ENCODE results near the gene IFIT1B.
"Not testable (repeated sequence)": the region's sequence is repeated elsewhere in the genome, so short reads cannot be mapped to it uniquely, and the experiment has no call there.

Gene IFIT1B

GRCh38 chr10:89389254-89389653, 11.4 kb downstream of the IFIT1B start:
- H3K27me3 ChIP-seq (ENCODE audit: control insufficient read depth, low read length): no peaks in the 10 kb centered on the region
- no peak overlapping the region for H3K4me2 ChIP-seq (ENCODE audit: low read length)
- H4K20me1 ChIP-seq (ENCODE audit: control insufficient read depth, insufficient read depth, low read depth, low read length): no peaks in the 10 kb centered on the region
- TF ChIP-seq EZH2phosphoT487 (IDR thresholded peaks at IDR 0.05; ENCODE audit: borderline replicate concordance, low read length): no peak
- TF ChIP-seq, protein P1, sequence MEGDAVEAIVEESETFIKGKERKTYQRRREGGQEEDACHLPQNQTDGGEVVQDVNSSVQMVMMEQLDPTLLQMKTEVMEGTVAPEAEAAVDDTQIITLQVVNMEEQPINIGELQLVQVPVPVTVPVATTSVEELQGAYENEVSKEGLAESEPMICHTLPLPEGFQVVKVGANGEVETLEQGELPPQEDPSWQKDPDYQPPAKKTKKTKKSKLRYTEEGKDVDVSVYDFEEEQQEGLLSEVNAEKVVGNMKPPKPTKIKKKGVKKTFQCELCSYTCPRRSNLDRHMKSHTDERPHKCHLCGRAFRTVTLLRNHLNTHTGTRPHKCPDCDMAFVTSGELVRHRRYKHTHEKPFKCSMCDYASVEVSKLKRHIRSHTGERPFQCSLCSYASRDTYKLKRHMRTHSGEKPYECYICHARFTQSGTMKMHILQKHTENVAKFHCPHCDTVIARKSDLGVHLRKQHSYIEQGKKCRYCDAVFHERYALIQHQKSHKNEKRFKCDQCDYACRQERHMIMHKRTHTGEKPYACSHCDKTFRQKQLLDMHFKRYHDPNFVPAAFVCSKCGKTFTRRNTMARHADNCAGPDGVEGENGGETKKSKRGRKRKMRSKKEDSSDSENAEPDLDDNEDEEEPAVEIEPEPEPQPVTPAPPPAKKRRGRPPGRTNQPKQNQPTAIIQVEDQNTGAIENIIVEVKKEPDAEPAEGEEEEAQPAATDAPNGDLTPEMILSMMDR (IDR thresholded peaks at IDR 0.05; ENCODE audit: low read depth, low read length, poor library complexity, severe bottlenecking): peak; percentile 12
- H3K79me2 ChIP-seq (ENCODE audit: control insufficient read depth, low read length): no peaks in the 10 kb centered on the region
- no peaks in the 10 kb centered on the region for H3K36me3 ChIP-seq (ENCODE audit: control insufficient read depth, low read length)
- H3K9me2 ChIP-seq (replicated peaks; ENCODE audit: control insufficient read depth, low read length): no peaks in the 10 kb centered on the region; the same call in 1 of the 2 replicates
- H3K4me3 ChIP-seq (ENCODE audit: low read length): no peak overlapping the region
- H3F3A ChIP-seq (ENCODE audit: control insufficient read depth, insufficient read depth): no peaks in the 10 kb centered on the region
- H3K27ac ChIP-seq (ENCODE audit: low read depth, low read length): no peak overlapping the region
- peaks cover 11% of the 10 kb centered on the region for H3K4me1 ChIP-seq (ENCODE audit: control insufficient read depth, low read length)
- H3K9me3 ChIP-seq (ENCODE audit: control insufficient read depth, insufficient read depth, low read length): no peaks in the 10 kb centered on the region

- Histone ChIP-seq H3K27me3 (ENCODE audit: control insufficient read depth, low read length) (no peaks in the 10 kb centered on the region), H3K79me2 (ENCODE audit: control insufficient read depth, low read length) (no peaks in the 10 kb centered on the region), H3K36me3 (ENCODE audit: control insufficient read depth, low read length) (no peaks in the 10 kb centered on the region), H3K4me1 (ENCODE audit: control insufficient read depth, low read length) (peaks cover 11% of the 10 kb centered on the region), H3F3A (ENCODE audit: control insufficient read depth, insufficient read depth) (no peaks in the 10 kb centered on the region), H4K20me1 (ENCODE audit: control insufficient read depth, insufficient read depth, low read depth, low read length) (no peaks in the 10 kb centered on the region), H3K4me2 (ENCODE audit: low read length) (no peak overlapping the region), H3K27ac (ENCODE audit: low read depth, low read length) (no peak overlapping the region), H3K4me3 (ENCODE audit: low read length) (no peak overlapping the region), H3K9me3 (ENCODE audit: control insufficient read depth, insufficient read depth, low read length) (no peaks in the 10 kb centered on the region), H3K9me2 (replicated peaks; ENCODE audit: control insufficient read depth, low read length) (no peaks in the 10 kb centered on the region; the same call in 1 of the 2 replicates)
- no peak for TF ChIP-seq EZH2phosphoT487 (IDR thresholded peaks at IDR 0.05; ENCODE audit: borderline replicate concordance, low read length)
These were observed 12.8 kb downstream of the IFIT1B start for GRCh38 chr10:89390476-89391225.

DNA sequence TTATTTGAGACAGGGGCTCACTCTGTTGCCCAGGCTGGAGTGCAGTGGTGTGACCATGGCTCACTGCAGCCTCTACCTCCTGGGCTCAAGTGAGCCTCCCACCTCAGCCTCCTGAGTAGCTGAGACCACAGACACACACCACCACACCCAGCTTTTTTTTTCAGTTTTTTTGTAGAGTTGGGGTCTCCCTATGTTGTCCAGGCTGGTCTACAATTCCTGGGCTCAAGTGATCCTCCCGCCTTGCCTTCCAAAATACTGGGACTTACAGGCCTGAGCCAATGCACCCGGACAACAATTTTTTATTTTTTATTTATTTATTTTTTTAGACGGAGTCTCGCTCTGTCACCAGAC, 13.3 kb downstream of the IFIT1B start:
- not testable (repeated sequence) for H3K9me2 ChIP-seq (replicated peaks; ENCODE audit: control insufficient read depth, low read length); H3K4me2 ChIP-seq (ENCODE audit: low read length); H3K9me3 ChIP-seq (ENCODE audit: control insufficient read depth, insufficient read depth, low read length); H3F3A ChIP-seq (ENCODE audit: control insufficient read depth, insufficient read depth); H3K36me3 ChIP-seq (ENCODE audit: control insufficient read depth, low read length); H3K4me3 ChIP-seq (ENCODE audit: low read length); H3K27me3 ChIP-seq (ENCODE audit: control insufficient read depth, low read length); H3K79me2 ChIP-seq (ENCODE audit: control insufficient read depth, low read length); H3K27ac ChIP-seq (ENCODE audit: low read depth, low read length); H4K20me1 ChIP-seq (ENCODE audit: control insufficient read depth, insufficient read depth, low read depth, low read length)
- H3K4me1 ChIP-seq (ENCODE audit: control insufficient read depth, low read length): peaks cover 11% of the 10 kb centered on the region

GRCh38 chr10:89391907-89392756, 14.3 kb downstream of the IFIT1B start, which contains the start of gene IFIT1:
TSS of gene IFIT1 (plus strand) at chr10:89392623. CDS start at chr10:89392713, 90 bp downstream.
- Histone ChIP-seq H3K9me2 (replicated peaks; ENCODE audit: control insufficient read depth, low read length) (no peaks in the 10 kb centered on the region; the same call in 1 of the 2 replicates), H4K20me1 (ENCODE audit: control insufficient read depth, insufficient read depth, low read depth, low read length) (no peaks in the 10 kb centered on the region), H3K36me3 (ENCODE audit: control insufficient read depth, low read length) (no peaks in the 10 kb centered on the region), H3F3A (ENCODE audit: control insufficient read depth, insufficient read depth) (no peaks in the 10 kb centered on the region), H3K9me3 (ENCODE audit: control insufficient read depth, insufficient read depth, low read length) (no peaks in the 10 kb centered on the region), H3K4me3 (ENCODE audit: low read length) (peak within 1 kb of the TSS; percentile 54), H3K4me2 (ENCODE audit: low read length) (peak within 1 kb of the TSS; percentile 62), H3K27ac (ENCODE audit: low read depth, low read length) (no peak within 1 kb of the TSS), H3K27me3 (ENCODE audit: control insufficient read depth, low read length) (no peaks in the 10 kb centered on the region), H3K4me1 (ENCODE audit: control insufficient read depth, low read length) (peaks cover 11% of the 10 kb centered on the region), H3K79me2 (ENCODE audit: control insufficient read depth, low read length) (no peaks in the 10 kb centered on the region)
- TF ChIP-seq, protein P1 (IDR thresholded peaks at IDR 0.05; ENCODE audit: low read depth, low read length, poor library complexity, severe bottlenecking): no peak
- TF ChIP-seq EZH2phosphoT487 (IDR thresholded peaks at IDR 0.05; ENCODE audit: borderline replicate concordance, low read length): no peak

Measured in DOHH2 (cell line).